NCI-H526 (cell line): ENCODE data around the gene EXOC4.
A peak's percentile ranks its signal among the peaks of the same experiment; 100 is the strongest.

ENCODE experiments used
- DNase-seq, 2 experiments: peaks; one replicate each; lab custom pipeline; 2025; lab: John Stamatoyannopoulos, UW

EXOC4 gene

GRCh38 chr7:133706016-133706415 is 453.1 kb downstream of the EXOC4 start:
- DNase-seq, result no peak

- no peak for DNase-seq
Observed at GRCh38 chr7:133709036-133709880, 456.4 kb downstream of the EXOC4 start.

GRCh38 chr7:133712544-133712943 is 459.7 kb downstream of the EXOC4 start:
- no peak for DNase-seq

GRCh38 chr7:133714654-133715053 is 461.8 kb downstream of the EXOC4 start:
- DNase-seq, result no peak

GRCh38 chr7:133718131-133718530 is 465.3 kb downstream of the EXOC4 start:
- DNase-seq, result no peak

- DNase-seq, result no peak
Observed at GRCh38 chr7:133723044-133723443, 470.2 kb downstream of the EXOC4 start.

- no peak for DNase-seq
Observed at GRCh38 chr7:133724148-133724547, 471.3 kb downstream of the EXOC4 start.

GRCh38 chr7:133724694-133725093 is 471.8 kb downstream of the EXOC4 start:
- DNase-seq, result no peak

- DNase-seq, result no peak
Observed at GRCh38 chr7:133727476-133728214, 474.8 kb downstream of the EXOC4 start.

- no peak for DNase-seq
Observed at GRCh38 chr7:133730360-133730759, 477.5 kb downstream of the EXOC4 start.

GRCh38 chr7:133733401-133733800 is 480.5 kb downstream of the EXOC4 start:
- DNase-seq, result no peak

- no peak for DNase-seq
Observed at GRCh38 chr7:133735222-133735621, 482.3 kb downstream of the EXOC4 start.

- DNase-seq, result no peak
Observed at GRCh38 chr7:133739817-133740216, 486.9 kb downstream of the EXOC4 start.

- no peak for DNase-seq
Observed at GRCh38 chr7:133741078-133741477, 488.2 kb downstream of the EXOC4 start.

GRCh38 chr7:133741703-133742102 is 488.8 kb downstream of the EXOC4 start:
- DNase-seq, result no peak

GRCh38 chr7:133742709-133743538 is 490.0 kb downstream of the EXOC4 start:
- peak in 1 of 2 experiments; percentile 38 for DNase-seq

GRCh38 chr7:133744451-133744850 is 491.6 kb downstream of the EXOC4 start:
- DNase-seq, result no peak

- no peak for DNase-seq
Observed at GRCh38 chr7:133746305-133746704, 493.4 kb downstream of the EXOC4 start.

- DNase-seq, result no peak
Observed at GRCh38 chr7:133746847-133747246, 494.0 kb downstream of the EXOC4 start.

GRCh38 chr7:133748443-133749407 is 495.8 kb downstream of the EXOC4 start:
- no peak for DNase-seq

GRCh38 chr7:133750287-133750686 is 497.4 kb downstream of the EXOC4 start:
- no peak for DNase-seq
